Hepatocyte (in vitro differentiated cells): ENCODE results near the gene DOP1B.
A peak's percentile ranks its signal among the peaks of the same experiment; 100 is the strongest.

Experiments used
- CTCF ChIP-seq: fragments of 200-600 bp; sonication (generic); IDR thresholded peaks from 2 replicates; pipeline ENCODE4 v1.5.1; 2016; ENCODE audit warnings: antibody characterized with exemption, mild to moderate bottlenecking; ENCODE audit not compliant: poor library complexity
- EZH2 ChIP-seq: fragments of 200-600 bp; sonication (generic); IDR thresholded peaks from 2 replicates; pipeline ENCODE4 v1.6.1; 2016; ENCODE audit warnings: antibody characterized with exemption, mild to moderate bottlenecking, borderline replicate concordance

- TF ChIP-seq CTCF (no peak), EZH2 (peak; percentile 58)
These were observed 21.7 kb upstream of the DOP1B start, which contains the start of gene CBR3 for GRCh38 chr21:36134803-36135390.
